ENCODE measurements around the gene WDR86.

DNA sequence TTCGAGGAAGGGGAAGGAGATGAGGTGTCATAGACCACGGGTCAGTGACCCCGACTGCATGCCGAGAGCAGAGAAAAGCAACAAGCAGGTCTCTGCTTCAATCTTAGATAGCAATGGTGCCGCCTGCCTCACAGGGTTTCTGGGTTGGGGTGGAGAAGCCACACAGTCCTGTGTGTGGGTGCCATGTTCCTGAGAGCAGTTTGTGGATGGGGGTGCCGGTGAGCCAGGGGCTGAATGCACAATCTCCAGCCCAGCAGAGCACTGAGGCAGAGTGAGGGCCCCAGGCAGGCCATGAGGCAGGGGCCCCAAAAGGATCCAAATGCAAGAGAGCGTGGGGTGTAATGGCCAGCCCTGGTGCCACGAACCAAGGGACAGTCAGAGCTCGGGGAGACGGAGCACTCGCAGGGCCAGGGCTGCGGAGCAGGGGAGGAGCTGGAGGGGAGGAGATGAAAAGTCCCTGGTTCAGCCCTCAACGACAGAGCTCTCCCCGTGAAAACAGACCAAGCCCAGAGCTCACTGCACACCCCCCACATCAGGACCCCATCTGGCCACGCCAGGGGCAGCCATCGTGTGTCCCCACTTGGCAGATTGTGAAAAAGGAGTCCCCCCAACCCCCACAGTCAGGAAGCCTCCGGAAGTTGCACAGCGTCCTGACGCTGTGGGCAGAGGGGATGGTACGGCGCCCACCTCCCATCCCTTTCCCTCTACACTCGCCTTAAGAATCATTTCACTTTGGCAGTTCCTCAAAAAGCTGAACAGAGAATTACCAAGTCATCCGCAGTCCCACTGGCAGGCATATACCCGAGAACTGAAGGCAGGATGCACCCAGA is 19.9 kb downstream of the WDR86 start:
- TF ChIP-seq SMC3 (IDR thresholded peaks at IDR 0.05; ENCODE audit: low read depth, low read length) (no peak), POLR2A (IDR thresholded peaks at IDR 0.05; ENCODE audit: low read depth, low read length) (no peak), RAD21 (IDR thresholded peaks at IDR 0.05; ENCODE audit: low read length) (no peak), RFX5 (IDR thresholded peaks at IDR 0.05; ENCODE audit: low read depth, low read length) (no peak), CHD1 (IDR thresholded peaks at IDR 0.05; ENCODE audit: low read depth, low read length) (no peak), MAZ (IDR thresholded peaks at IDR 0.05; ENCODE audit: borderline replicate concordance, low read depth, low read length) (no peak), MXI1 (IDR thresholded peaks at IDR 0.05; ENCODE audit: borderline replicate concordance, low read depth, low read length) (no peak), FOS (IDR thresholded peaks at IDR 0.05; ENCODE audit: low read depth, low read length) (no peak), NFE2L2 (IDR thresholded peaks at IDR 0.05; ENCODE audit: low read depth, low read length) (no peak), RCOR1 (IDR thresholded peaks at IDR 0.05; ENCODE audit: insufficient replicate concordance, low read length) (no peak), BHLHE40 (IDR thresholded peaks at IDR 0.05; ENCODE audit: low read depth, low read length) (no peak)
- TF ChIP-seq, protein P1, sequence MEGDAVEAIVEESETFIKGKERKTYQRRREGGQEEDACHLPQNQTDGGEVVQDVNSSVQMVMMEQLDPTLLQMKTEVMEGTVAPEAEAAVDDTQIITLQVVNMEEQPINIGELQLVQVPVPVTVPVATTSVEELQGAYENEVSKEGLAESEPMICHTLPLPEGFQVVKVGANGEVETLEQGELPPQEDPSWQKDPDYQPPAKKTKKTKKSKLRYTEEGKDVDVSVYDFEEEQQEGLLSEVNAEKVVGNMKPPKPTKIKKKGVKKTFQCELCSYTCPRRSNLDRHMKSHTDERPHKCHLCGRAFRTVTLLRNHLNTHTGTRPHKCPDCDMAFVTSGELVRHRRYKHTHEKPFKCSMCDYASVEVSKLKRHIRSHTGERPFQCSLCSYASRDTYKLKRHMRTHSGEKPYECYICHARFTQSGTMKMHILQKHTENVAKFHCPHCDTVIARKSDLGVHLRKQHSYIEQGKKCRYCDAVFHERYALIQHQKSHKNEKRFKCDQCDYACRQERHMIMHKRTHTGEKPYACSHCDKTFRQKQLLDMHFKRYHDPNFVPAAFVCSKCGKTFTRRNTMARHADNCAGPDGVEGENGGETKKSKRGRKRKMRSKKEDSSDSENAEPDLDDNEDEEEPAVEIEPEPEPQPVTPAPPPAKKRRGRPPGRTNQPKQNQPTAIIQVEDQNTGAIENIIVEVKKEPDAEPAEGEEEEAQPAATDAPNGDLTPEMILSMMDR (conservative IDR thresholded peaks at IDR 0.05; ENCODE audit: low read depth, low read length) = no peak
- TF ChIP-seq, protein P2, sequence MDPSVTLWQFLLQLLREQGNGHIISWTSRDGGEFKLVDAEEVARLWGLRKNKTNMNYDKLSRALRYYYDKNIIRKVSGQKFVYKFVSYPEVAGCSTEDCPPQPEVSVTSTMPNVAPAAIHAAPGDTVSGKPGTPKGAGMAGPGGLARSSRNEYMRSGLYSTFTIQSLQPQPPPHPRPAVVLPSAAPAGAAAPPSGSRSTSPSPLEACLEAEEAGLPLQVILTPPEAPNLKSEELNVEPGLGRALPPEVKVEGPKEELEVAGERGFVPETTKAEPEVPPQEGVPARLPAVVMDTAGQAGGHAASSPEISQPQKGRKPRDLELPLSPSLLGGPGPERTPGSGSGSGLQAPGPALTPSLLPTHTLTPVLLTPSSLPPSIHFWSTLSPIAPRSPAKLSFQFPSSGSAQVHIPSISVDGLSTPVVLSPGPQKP (IDR thresholded peaks at IDR 0.05; ENCODE audit: borderline replicate concordance, low read depth, low read length) = no peak
- TF ChIP-seq, protein P3, sequence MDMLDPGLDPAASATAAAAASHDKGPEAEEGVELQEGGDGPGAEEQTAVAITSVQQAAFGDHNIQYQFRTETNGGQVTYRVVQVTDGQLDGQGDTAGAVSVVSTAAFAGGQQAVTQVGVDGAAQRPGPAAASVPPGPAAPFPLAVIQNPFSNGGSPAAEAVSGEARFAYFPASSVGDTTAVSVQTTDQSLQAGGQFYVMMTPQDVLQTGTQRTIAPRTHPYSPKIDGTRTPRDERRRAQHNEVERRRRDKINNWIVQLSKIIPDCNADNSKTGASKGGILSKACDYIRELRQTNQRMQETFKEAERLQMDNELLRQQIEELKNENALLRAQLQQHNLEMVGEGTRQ (IDR thresholded peaks at IDR 0.05; ENCODE audit: low read depth, low read length) = no peak
